AG04449 (cell line): ENCODE data around the gene IL6.
"Not testable (repeated sequence)": the region's sequence is repeated elsewhere in the genome, so short reads cannot be mapped to it uniquely, and the experiment has no call there.

Source experiments
- CTCF ChIA-PET: fragments of 350-600 bp; formaldehyde crosslinking; extraction: SDS; loops from one replicate; lab custom pipeline; 2021; ENCODE audit warnings: antibody characterized with exemption; lab: Yijun Ruan, JAX
- POLR2A ChIA-PET: fragments of 400-600, 350-600 bp; formaldehyde crosslinking; extraction: SDS; loops from one replicate; lab custom pipeline; 2020; ENCODE audit warnings: antibody characterized with exemption, inconsistent platforms; lab: Yijun Ruan, JAX
- DNase-seq: peaks from one replicate; pipeline ENCODE4 v3.0.0-alpha.2; 2010; ENCODE audit warnings: low read depth, low spot score
- H3K4me3 ChIP-seq: 2 replicates; pipeline ENCODE4 v1.5.1; 2011; ENCODE audit warnings: low read depth, mild to moderate bottlenecking, control low read depth, low read length
- TF ChIP-seq, protein P1 (sequence below): IDR thresholded peaks from one replicate; pipeline ENCODE4 v1.5.1; 2011; ENCODE audit warnings: mild to moderate bottlenecking, moderate library complexity, low read length, control low read depth, inconsistent platforms; ENCODE audit not compliant: insufficient read depth; ENCODE audit errors: missing control alignments

IL6 gene

DNA sequence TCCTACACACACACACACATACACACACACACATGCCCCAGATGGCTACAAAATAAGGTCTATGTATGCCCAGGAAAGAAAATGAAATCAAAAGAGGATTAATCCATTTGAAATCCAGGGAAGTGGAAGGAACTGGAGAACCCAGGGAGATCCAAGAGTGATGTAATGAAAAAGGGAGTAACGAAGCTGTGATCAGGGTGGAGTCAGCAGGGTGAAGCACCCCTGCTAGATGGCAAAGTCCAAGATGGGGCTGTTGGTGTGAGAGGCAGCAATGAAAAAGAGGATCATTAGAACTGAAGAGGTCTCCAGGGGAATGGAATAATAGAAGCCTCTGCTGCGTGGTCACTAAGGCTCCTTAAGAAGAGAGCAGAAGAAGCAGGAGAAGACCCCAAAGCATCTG lies 43.6 kb upstream of the IL6 start:
- POLR2A ChIA-PET: no interaction called here
- no peak overlapping the region for H3K4me3 ChIP-seq
- TF ChIP-seq, protein P1, sequence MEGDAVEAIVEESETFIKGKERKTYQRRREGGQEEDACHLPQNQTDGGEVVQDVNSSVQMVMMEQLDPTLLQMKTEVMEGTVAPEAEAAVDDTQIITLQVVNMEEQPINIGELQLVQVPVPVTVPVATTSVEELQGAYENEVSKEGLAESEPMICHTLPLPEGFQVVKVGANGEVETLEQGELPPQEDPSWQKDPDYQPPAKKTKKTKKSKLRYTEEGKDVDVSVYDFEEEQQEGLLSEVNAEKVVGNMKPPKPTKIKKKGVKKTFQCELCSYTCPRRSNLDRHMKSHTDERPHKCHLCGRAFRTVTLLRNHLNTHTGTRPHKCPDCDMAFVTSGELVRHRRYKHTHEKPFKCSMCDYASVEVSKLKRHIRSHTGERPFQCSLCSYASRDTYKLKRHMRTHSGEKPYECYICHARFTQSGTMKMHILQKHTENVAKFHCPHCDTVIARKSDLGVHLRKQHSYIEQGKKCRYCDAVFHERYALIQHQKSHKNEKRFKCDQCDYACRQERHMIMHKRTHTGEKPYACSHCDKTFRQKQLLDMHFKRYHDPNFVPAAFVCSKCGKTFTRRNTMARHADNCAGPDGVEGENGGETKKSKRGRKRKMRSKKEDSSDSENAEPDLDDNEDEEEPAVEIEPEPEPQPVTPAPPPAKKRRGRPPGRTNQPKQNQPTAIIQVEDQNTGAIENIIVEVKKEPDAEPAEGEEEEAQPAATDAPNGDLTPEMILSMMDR: no peak
- DNase-seq: no peak
- CTCF ChIA-PET: no interaction called here

DNA sequence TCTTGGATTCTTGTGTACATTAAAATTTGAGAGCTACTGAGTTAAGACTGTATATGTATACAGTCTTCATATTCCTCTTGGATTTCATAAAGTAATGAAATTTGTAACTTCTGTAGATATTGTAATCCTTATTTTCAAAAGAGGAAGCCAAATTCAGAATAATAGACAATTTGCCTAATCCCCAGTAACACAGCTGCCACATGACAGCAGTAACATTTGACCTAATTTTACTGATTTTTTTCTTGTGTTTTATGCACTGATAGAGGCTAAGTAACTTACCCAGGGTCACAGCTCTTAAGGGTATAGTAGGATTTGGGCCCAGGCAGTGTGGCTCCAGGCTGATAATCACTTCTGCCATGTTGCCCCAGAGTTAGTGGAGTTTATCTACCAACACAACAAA lies 40.4 kb upstream of the IL6 start:
- CTCF ChIA-PET: interaction anchor here (1.2 kb wide), 2 partner anchors 11 to 17 kb away, joined by 3 read pairs; no protein-coding TSS in a partner anchor
- TF ChIP-seq, protein P1: no peak
- no peak overlapping the region for H3K4me3 ChIP-seq
- POLR2A ChIA-PET: no interaction called here
- DNase-seq: no peak

DNA sequence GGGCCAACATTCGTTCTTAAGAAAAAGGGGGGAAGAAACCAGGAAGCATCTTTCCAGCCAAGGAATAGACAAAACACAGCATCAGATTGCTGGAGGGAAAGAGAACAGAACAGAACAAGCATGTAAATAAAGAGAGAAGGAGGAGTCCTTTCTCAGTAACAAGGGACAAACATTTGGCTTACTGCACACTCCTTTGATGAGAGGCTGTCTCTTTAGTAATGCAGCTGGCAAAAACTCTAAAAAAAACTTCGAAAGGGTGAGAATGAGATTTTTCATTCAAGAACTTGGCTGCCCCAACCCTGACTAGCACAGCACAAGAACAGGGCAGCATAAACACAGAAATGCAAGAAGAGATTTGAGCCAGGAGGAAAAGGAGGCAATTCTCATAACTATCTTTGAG lies 38.9 kb upstream of the IL6 start:
- CTCF ChIA-PET: no interaction called here
- no peak for DNase-seq
- H3K4me3 ChIP-seq: no peak overlapping the region
- POLR2A ChIA-PET: no interaction called here
- TF ChIP-seq, protein P1: no peak

DNA sequence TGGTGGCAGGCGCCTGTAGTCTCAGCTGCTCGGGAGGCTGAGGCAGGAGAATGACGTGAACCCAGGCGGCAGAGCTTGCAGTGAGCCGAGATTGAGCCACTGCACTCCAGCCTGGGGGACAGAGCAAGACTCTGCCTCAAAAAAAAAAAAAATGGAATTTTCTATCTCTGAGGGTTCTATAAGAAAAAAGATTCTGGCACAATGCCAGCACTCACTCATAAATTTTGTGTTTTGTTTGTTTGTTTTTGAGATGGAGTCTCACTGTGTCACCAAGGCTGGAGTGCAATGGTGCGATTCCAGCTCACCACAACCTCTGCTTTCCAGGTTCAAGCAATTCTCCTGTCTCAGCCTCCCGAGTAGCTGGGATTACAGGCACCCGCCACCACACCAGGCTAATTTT lies 38.1 kb upstream of the IL6 start:
- H3K4me3 ChIP-seq, CTCF ChIA-PET, DNase-seq, POLR2A ChIA-PET: not testable (repeated sequence)

DNA sequence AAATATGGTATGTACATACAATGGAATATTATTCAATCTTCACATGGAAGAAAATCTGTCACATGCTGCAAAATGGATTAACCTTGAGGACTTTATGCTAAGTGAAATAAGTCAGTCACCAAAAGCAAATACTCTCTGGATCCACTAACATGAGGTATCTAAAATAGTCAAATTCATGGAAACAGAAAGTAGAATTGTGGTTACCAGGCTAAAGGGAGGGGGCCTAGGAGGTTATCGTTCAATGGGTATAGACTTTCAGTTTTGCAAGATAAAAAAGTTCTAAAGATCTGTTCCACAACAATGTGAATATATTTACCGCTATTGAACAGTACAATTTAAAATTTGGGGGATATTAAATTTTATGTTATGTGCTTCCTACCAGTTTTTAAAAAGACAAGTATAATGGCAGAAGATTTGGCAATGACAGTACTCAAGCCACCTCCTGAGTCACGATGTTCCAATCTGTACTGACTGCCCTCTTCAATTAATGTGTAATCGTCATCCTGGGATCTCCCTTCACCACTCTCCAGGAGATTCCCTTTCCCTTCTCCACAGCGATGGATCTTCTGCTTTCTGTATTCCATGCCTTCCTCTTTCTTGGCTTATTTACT lies 32.3 kb upstream of the IL6 start:
- H3K4me3 ChIP-seq: no peak overlapping the region
- no peak for DNase-seq
- TF ChIP-seq, protein P1: no peak
- POLR2A ChIA-PET: no interaction called here
- CTCF ChIA-PET: interaction anchor here (1.0 to 1.7 kb wide), 2 partner anchors 124 to 134 kb away, joined by 3 read pairs; no protein-coding TSS in a partner anchor

DNA sequence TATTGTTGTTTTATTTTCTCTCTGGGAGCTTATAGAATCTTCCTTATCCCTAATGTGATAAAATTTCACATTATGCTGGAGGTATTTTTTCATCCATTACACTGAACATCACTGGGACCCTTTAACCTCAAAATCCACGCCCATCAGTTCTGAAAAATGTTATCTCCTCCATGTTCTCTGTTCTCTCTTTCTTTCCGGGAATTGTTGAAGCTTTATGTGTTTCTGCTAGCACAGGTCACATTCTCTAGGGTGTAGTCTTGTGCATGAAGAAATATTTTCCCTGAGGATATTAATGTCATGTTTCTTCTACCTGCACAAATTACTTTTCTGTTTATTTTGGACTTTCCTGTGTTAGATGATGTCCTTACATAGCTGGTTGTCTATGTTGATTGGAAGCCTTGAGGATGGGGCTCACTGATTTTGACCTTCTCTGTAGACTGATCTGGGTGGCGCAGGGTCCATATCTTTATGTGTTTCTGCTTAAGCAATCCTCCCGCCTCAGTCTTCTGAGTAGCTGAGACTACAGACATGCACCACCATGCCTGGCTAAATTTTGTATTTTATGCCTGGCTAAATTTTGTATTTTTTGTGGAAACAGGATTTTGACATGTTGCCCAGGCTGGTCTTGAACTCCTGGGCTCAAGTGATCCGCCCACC lies 31.4 kb upstream of the IL6 start:
- POLR2A ChIA-PET: no interaction called here
- no peak for DNase-seq
- CTCF ChIA-PET: interaction anchor here (1.0 to 1.7 kb wide), 3 partner anchors 8 to 135 kb away, joined by 3 read pairs; no protein-coding TSS in a partner anchor
- TF ChIP-seq, protein P1: no peak
- H3K4me3 ChIP-seq: no peak overlapping the region
